MM.1S (cell line): ENCODE data around the gene ASPSCR1.

Experiments
- DNase-seq: peaks from one replicate; pipeline ENCODE4 v3.0.0-alpha.2; 2015
- H2AFZ ChIP-seq: fragments of 300-600 bp; sonication (generic); 2 replicates; pipeline ENCODE4 v1.6.0; 2016; ENCODE audit warnings: antibody characterized with exemption, low read length
- H3F3A ChIP-seq: fragments of 300-600 bp; sonication (generic); 2 replicates; pipeline ENCODE4 v1.6.1; 2016; ENCODE audit warnings: mild to moderate bottlenecking, antibody characterized with exemption, low read length, moderate library complexity, mixed read lengths; ENCODE audit not compliant: insufficient read depth
- H3K27ac ChIP-seq: fragments of 300-600 bp; sonication (generic); 2 replicates; pipeline ENCODE4 v1.5.1; 2016; ENCODE audit warnings: mild to moderate bottlenecking, low read length
- H3K27me3 ChIP-seq: fragments of 300-600 bp; sonication (generic); replicated peaks from 2 replicates; pipeline ENCODE4 v1.6.0; 2016; ENCODE audit warnings: low read length; ENCODE audit not compliant: insufficient read depth
- H3K36me3 ChIP-seq: fragments of 300-600 bp; sonication (generic); replicated peaks from 2 replicates; pipeline ENCODE4 v1.6.1; 2016; ENCODE audit warnings: mild to moderate bottlenecking, low read length, mixed read lengths; ENCODE audit not compliant: insufficient read depth
- H3K4me1 ChIP-seq: fragments of 300-600 bp; sonication (generic); 2 replicates; pipeline ENCODE4 v1.6.1; 2016; ENCODE audit warnings: low read length, mixed read lengths
- H3K4me2 ChIP-seq: fragments of 300-600 bp; sonication (generic); 2 replicates; pipeline ENCODE4 v1.6.0; 2016; ENCODE audit warnings: low read depth, low read length
- H3K4me3 ChIP-seq: fragments of 300-600 bp; sonication (generic); 2 replicates; pipeline ENCODE4 v1.5.1; 2016; ENCODE audit warnings: low read length, mixed read lengths
- H3K79me2 ChIP-seq: fragments of 300-600 bp; sonication (generic); 2 replicates; pipeline ENCODE4 v1.6.1; 2016; ENCODE audit warnings: mixed run types, low read length, mixed read lengths
- H3K9ac ChIP-seq: fragments of 300-600 bp; sonication (generic); 2 replicates; pipeline ENCODE4 v1.6.1; 2016; ENCODE audit warnings: low read length, mixed read lengths
- H3K9me2 ChIP-seq: fragments of 300-600 bp; sonication (generic); replicated peaks from 2 replicates; pipeline ENCODE4 v1.6.1; 2016; ENCODE audit warnings: mild to moderate bottlenecking, low read length, mixed read lengths; ENCODE audit not compliant: insufficient read depth
- H3K9me3 ChIP-seq: fragments of 300-600 bp; sonication (generic); replicated peaks from 2 replicates; pipeline ENCODE4 v1.6.1; 2016; ENCODE audit warnings: mild to moderate bottlenecking, low read length, mixed read lengths; ENCODE audit not compliant: insufficient read depth
- H4K20me1 ChIP-seq: fragments of 300-600 bp; sonication (generic); 2 replicates; pipeline ENCODE4 v1.6.1; 2016; ENCODE audit warnings: mild to moderate bottlenecking, low read length, moderate library complexity, mixed read lengths; ENCODE audit not compliant: insufficient read depth
- EZH2 ChIP-seq: fragments of 300-600 bp; sonication (generic); optimal IDR thresholded peaks from 2 replicates; pipeline ENCODE3; 2017; ENCODE audit warnings: low read depth, mild to moderate bottlenecking, antibody characterized with exemption, low read length, mixed read lengths
- EZH2phosphoT487 ChIP-seq: fragments of 300-600 bp; sonication (generic); IDR thresholded peaks from 2 replicates; pipeline ENCODE4 v1.6.1; 2018; ENCODE audit warnings: antibody characterized with exemption, low read length
- TF ChIP-seq, protein P1 (sequence below): fragments of 300-600 bp; sonication (generic); IDR thresholded peaks from 2 replicates; pipeline ENCODE4 v1.5.1; 2016; ENCODE audit warnings: antibody characterized with exemption, low read length, mixed read lengths

ASPSCR1 gene

DNA sequence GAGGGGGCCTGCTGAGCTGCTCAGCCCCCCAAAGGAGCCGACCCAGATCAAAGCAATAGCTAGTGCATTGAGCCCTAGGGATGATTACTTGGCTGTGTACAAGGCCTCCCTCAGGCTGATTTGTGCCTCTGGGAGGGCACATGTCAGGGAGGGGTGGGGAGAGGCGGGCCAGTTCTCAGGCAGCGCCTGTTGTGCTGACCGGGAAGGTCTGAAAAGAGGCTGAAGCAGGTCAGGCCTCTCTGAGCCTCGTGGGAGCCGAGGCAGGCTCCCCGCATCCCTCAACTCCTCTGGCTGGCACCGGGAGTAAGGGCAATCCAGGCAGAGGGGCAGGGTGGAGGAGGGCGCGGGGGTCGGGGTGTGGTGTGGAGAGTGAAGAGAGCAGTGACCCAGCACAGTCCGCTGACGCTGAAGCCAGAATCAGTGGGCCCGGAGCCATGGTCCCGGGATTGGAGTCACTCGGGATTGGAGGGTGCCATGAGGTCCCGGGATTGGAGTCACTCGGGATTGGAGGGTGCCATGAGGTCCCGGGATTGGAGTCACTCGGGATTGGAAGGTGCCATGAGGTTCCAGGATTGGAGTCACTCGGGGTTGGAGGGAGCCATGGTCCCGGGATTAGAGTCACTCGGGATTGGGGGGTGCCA lies 57.1 kb downstream of the ASPSCR1 start:
- no peak overlapping the region for H3K9ac ChIP-seq
- no peaks in the 10 kb centered on the region for H3K36me3 ChIP-seq
- no peaks in the 10 kb centered on the region for H3K9me2 ChIP-seq
- H3K79me2 ChIP-seq, result peaks cover 12% of the 10 kb centered on the region
- H3K4me2 ChIP-seq, result no peak overlapping the region
- no peak overlapping the region for H2AFZ ChIP-seq
- H4K20me1 ChIP-seq, result no peaks in the 10 kb centered on the region
- peaks cover 15% of the 10 kb centered on the region; the same call in 1 of the 2 replicates for H3K4me1 ChIP-seq
- H3K9me3 ChIP-seq, result no peaks in the 10 kb centered on the region
- peaks cover 12% of the 10 kb centered on the region; the same call in 1 of the 2 replicates for H3F3A ChIP-seq
- no peaks in the 10 kb centered on the region for H3K27me3 ChIP-seq
- TF ChIP-seq EZH2phosphoT487 (no peak), EZH2 (no peak)
- TF ChIP-seq, protein P1, sequence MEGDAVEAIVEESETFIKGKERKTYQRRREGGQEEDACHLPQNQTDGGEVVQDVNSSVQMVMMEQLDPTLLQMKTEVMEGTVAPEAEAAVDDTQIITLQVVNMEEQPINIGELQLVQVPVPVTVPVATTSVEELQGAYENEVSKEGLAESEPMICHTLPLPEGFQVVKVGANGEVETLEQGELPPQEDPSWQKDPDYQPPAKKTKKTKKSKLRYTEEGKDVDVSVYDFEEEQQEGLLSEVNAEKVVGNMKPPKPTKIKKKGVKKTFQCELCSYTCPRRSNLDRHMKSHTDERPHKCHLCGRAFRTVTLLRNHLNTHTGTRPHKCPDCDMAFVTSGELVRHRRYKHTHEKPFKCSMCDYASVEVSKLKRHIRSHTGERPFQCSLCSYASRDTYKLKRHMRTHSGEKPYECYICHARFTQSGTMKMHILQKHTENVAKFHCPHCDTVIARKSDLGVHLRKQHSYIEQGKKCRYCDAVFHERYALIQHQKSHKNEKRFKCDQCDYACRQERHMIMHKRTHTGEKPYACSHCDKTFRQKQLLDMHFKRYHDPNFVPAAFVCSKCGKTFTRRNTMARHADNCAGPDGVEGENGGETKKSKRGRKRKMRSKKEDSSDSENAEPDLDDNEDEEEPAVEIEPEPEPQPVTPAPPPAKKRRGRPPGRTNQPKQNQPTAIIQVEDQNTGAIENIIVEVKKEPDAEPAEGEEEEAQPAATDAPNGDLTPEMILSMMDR, result no peak
- no peak overlapping the region for H3K27ac ChIP-seq
- no peak overlapping the region for H3K4me3 ChIP-seq
- DNase-seq, result no peak

DNA sequence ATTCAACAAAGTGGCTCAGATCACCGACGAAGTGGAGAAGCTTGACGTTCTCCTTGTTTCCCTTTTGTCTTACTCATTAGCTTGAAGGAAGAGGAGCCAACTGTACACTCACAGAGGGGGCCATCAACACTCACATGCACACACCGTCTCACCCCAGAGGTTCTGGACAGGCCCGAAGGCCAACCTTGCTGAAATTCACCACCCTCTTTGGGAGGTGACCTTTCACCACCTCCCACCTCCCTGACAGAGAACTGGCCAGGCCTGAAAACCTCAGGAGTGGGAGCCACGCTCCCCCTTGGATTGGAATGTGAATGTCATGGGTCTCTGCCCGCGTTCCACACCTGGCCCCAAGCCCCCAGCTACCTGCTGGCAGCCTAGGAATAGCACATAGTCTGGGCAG lies 58.1 kb downstream of the ASPSCR1 start:
- Histone ChIP-seq H3K9me2 (no peaks in the 10 kb centered on the region), H3K9me3 (no peaks in the 10 kb centered on the region), H3K9ac (no peak overlapping the region), H3K36me3 (no peaks in the 10 kb centered on the region), H3K4me1 (peaks cover 12% of the 10 kb centered on the region; the same call in 1 of the 2 replicates), H3K4me3 (no peak overlapping the region), H3K27ac (no peak overlapping the region), H4K20me1 (no peaks in the 10 kb centered on the region), H3K4me2 (no peak overlapping the region), H2AFZ (no peak overlapping the region), H3F3A (peaks cover 6% of the 10 kb centered on the region; the same call in 1 of the 2 replicates), H3K27me3 (no peaks in the 10 kb centered on the region), H3K79me2 (peaks cover 12% of the 10 kb centered on the region)
- TF ChIP-seq, protein P1, result no peak
- TF ChIP-seq EZH2 (no peak), EZH2phosphoT487 (no peak)
- DNase-seq, result no peak

DNA sequence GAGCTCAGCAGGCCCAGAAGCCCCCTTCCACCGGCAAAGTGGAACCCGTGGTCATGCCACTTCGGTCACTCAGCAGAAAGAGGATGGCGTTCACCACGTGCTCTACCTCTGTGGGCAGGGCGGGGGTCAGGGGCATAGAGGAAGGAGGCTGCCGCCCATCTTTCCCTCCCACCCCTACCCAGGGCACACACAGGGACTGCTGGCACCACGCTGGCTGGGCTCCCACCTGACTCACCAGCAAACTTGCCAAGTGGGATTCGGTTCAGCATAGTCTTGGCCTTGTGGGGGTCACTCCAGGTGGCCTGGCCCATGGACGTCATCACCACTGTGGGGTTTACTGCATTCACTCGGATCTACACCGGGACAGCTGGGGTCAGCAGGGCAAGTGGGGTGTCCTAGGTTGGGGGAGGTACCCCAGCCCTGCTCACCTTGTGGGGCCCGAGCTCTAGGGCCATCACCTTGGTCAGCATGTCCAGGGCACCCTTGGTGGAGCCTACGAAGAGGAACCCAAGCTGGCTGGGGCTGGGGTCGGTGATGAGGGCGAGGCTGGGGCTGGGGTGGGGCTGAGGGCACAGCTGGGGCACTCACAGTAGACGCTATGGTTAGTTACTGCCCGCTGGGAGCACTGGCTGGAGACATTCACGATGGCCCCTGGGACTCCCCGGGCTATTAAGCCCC lies 58.7 kb downstream of the ASPSCR1 start:
- no peak for DNase-seq
- no peak for TF ChIP-seq EZH2phosphoT487
- no peak for TF ChIP-seq EZH2
- TF ChIP-seq, protein P1, result no peak
- H3K36me3 ChIP-seq, result no peaks in the 10 kb centered on the region
- H3F3A ChIP-seq, result peaks cover under 1% of the 10 kb centered on the region; the same call in 1 of the 2 replicates
- H3K4me2 ChIP-seq, result peak overlapping the region; percentile 99
- H3K27ac ChIP-seq, result no peak overlapping the region
- H3K4me3 ChIP-seq, result peak overlapping the region; percentile 93
- peaks cover 12% of the 10 kb centered on the region for H3K79me2 ChIP-seq
- H3K9me3 ChIP-seq, result no peaks in the 10 kb centered on the region
- H3K9me2 ChIP-seq, result no peaks in the 10 kb centered on the region
- H3K9ac ChIP-seq, result peak overlapping the region; percentile 84; the same call in 1 of the 2 replicates
- peaks cover 12% of the 10 kb centered on the region; the same call in 1 of the 2 replicates for H3K4me1 ChIP-seq
- no peak overlapping the region for H2AFZ ChIP-seq
- H3K27me3 ChIP-seq, result 0 out of 2 replicates have a peak, but pooled peaks cover 2% of the 10 kb centered on the region
- H4K20me1 ChIP-seq, result no peaks in the 10 kb centered on the region
